Cardiac fibroblast (primary cell): Measurements from ENCODE around the gene ARHGAP10.
"Not testable (repeated sequence)": the region's sequence is repeated elsewhere in the genome, so short reads cannot be mapped to it uniquely, and the experiment has no call there.

Experiments
- DNase-seq, 2 donors: peaks; one replicate each; pipeline versions ENCODE4 v3.0.0 to v3.0.0-alpha.2; 2010; ENCODE audit warnings: low read depth in 2 of 2
- H3K4me3 ChIP-seq, 2 donors: replicated peaks in 1 of 2; 1 replicate in 1 of 2; 2 replicates in 1 of 2; pipeline ENCODE4 v1.5.1; 2011; ENCODE audit warnings: low read depth in 2 of 2, low read length in 2 of 2, mild to moderate bottlenecking in 2 of 2, moderate library complexity in 1 of 2
- TF ChIP-seq, protein P1 (sequence below): IDR thresholded peaks from one replicate; pipeline ENCODE4 v1.5.1; 2011; ENCODE audit warnings: low read depth, mild to moderate bottlenecking, low read length, inconsistent platforms

ARHGAP10 gene

DNA sequence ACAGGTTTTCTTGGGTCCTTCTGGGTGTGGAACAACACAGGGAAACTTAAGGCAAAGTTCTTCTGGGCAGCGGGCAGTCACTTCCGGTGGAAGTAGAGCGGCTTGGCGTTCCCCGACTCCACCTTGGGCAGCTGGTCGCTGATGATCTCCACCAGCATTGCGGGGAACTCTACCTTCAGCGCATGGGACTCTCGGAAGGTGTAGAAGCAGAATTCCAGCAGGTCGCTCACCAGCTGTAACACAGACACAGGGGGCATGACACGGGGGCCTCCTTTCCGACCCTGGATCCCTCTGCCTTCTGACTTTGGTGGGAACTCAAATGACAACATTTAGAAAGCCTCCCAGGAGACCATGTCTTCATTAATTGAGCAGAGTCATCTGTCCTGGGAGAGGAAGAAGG lies 349.4 kb downstream of the ARHGAP10 start:
- H3K4me3 ChIP-seq, result no peak overlapping the region
- TF ChIP-seq, protein P1, sequence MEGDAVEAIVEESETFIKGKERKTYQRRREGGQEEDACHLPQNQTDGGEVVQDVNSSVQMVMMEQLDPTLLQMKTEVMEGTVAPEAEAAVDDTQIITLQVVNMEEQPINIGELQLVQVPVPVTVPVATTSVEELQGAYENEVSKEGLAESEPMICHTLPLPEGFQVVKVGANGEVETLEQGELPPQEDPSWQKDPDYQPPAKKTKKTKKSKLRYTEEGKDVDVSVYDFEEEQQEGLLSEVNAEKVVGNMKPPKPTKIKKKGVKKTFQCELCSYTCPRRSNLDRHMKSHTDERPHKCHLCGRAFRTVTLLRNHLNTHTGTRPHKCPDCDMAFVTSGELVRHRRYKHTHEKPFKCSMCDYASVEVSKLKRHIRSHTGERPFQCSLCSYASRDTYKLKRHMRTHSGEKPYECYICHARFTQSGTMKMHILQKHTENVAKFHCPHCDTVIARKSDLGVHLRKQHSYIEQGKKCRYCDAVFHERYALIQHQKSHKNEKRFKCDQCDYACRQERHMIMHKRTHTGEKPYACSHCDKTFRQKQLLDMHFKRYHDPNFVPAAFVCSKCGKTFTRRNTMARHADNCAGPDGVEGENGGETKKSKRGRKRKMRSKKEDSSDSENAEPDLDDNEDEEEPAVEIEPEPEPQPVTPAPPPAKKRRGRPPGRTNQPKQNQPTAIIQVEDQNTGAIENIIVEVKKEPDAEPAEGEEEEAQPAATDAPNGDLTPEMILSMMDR, result no peak
- no peak for DNase-seq

DNA sequence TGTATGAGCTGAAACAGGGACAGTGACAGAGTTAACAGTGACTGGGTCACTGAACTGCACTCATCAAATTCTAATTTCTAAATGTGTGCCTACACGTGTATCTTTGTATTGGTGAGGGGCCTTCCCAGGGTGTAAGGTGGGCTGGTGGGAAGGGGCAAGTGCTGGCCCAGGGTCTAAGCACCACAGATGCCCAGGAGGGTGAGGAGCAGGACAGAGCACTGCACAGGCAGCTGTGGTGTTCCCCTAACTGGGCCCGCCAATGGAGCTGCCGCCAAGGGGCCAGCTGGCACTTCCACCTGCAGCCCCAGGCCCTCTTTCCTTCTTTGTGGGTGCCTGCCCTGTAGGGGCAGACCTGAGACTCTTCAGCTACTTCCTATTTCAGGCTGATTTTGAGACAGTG lies 349.9 kb downstream of the ARHGAP10 start:
- no peak for DNase-seq
- no peak overlapping the region for H3K4me3 ChIP-seq
- TF ChIP-seq, protein P1, result no peak

DNA sequence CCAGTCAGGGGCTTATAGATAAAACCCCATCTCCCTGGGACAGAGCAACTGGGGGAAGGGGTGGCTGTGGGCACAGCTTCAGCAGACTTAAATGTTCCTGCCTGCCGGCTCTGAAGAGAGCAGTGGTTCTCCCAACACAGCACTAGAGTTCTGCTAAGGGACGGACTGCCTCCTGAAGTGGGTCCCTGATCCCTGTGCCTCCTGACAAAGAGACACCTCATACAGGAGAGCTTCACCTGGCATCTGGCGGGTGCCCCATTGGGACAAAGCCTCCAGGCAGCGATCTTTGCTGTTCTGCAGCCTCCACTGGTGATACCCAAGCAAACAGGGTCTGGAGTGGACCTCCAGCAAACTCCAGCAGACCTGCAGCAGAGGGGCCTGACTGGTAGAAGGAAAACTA lies 351.2 kb downstream of the ARHGAP10 start:
- DNase-seq, H3K4me3 ChIP-seq: not testable (repeated sequence)

DNA sequence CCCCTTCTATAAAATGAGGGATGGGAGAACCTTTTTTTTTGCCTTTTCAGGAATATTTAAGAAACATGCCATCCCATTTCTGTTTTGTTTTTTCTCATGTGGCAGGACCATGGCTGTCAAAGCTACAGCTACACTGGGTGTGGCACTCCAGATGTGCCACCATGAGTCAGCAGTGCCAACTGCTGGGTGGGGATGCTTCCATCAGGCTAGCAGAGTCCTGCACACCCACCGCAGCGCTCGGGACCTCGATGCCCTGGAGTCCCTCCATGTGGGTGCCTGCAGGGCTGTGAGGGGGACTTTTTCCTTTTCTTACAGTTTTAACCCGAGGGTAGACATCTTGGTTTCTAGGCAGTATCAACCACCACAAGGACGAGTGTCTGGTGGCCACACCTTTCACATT lies 357.7 kb downstream of the ARHGAP10 start:
- TF ChIP-seq, protein P1, result no peak
- H3K4me3 ChIP-seq, result no peak overlapping the region
- DNase-seq, result no peak

DNA sequence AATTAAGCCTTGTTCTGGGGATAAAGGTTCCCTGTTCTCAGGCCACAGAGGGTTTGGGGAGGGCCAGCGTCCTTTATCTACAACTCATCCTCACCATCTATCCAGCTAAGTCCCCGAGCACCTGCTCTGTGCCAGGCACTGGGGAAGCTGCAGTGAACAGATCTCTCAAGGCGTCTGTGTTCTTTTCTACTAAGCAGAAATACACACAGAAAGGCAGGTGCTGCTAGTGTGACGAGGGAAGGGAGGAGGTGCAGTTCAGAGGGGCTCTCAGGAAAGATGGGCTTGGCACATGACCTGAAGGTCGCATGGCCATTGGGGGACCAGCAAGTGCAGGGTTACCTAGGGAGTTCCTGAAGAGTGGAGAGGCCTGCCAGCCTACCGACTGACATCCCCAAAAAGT lies 358.1 kb downstream of the ARHGAP10 start:
- H3K4me3 ChIP-seq, result no peak overlapping the region
- TF ChIP-seq, protein P1, result no peak
- DNase-seq, result no peak

DNA sequence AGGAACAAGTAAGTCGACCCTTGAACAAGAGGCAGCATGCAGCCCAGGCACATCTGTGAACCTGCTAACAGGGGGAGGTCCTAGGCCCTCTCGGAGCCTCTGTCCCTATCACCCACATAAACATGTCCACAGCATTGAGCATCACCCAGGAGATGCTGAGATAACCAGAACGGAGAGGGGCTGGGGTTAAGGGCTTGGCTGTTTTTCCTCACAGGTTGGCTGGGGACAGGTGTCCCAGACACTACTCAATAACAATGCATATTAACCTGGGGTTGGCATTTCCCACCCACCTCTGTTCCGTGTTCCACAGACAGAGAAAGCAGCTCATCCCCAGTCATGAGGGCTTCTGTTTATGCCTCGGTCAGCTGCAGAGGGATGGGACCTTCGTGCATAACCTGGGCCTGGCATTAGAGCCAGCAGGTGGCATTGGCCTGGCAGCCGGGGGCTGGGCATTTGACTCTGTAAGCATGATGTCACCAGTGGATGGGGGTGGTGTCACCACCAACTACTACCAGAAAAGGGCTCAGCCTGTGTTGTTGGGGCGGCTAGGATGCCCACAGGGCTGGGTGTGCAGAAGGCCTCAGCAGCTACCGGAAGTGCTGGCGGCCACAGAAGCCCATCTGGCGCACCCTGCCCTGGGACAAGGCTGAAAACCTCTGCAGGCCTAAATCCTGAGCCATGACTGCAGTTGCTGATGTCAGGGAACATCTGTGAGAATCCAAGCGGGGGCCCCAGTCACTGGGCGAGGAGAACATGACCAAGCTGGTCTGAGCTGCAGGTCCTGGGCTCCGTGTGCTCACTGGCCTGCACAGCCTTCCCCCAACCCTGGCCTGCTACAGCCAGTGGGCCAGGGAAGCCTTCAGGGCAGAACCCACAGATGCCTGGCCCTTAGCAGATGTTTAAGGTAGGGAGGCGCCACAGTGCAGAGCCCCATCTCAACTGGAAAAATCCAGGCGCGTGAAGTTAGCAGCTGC lies 358.9 kb downstream of the ARHGAP10 start:
- TF ChIP-seq, protein P1, result no peak
- no peak for DNase-seq

DNA sequence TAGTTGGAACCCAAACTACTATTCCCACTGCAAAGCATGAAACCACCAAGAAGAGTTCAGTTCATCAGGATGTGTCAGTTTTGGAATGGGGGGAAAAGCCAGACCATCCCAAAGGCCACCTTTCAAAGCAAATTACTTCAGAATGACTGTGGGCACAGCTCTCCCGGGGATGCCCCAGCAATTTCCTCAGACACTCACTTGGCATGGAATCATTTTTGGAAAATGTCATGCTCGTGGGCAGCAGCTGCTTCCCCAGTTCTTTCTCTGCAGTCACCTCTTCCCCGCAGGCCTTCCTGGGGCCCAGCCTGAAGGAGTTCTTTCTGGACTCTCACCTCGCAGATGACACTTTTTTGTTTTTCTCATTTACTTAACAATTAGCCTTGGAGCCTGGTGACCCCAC lies 360.0 kb downstream of the ARHGAP10 start:
- H3K4me3 ChIP-seq, result no peak overlapping the region
- TF ChIP-seq, protein P1, result no peak
- DNase-seq, result no peak

More for the DNA sequence above, 358.9 kb downstream of the ARHGAP10 start:
- no peak overlapping the region for H3K4me3 ChIP-seq
